ENCODE results near the gene ZNF808.
"Not testable (repeated sequence)": the region's sequence is repeated elsewhere in the genome, so short reads cannot be mapped to it uniquely, and the experiment has no call there.

ZNF808 gene

GRCh38 chr19:52527134-52527955 lies at the start of gene ZNF808:
ZNF808 (plus strand) TSS chr19:52527668; CDS start chr19:52543285, 15,617 bp downstream.
- ATAC-seq = peak; percentile 92 to 95

- ATAC-seq = not testable (repeated sequence)
Observed at GRCh38 chr19:52484111-52484743, 43.2 kb upstream of the ZNF808 start.

- not testable (repeated sequence) for ATAC-seq
Observed at GRCh38 chr19:52485064-52485463, 42.4 kb upstream of the ZNF808 start.

- ATAC-seq = not testable (repeated sequence)
Observed at GRCh38 chr19:52485561-52486240, 41.8 kb upstream of the ZNF808 start.

- ATAC-seq = no peak
Observed at GRCh38 chr19:52492201-52492993, 35.1 kb upstream of the ZNF808 start.

GRCh38 chr19:52492994-52493470 lies 34.4 kb upstream of the ZNF808 start:
- ATAC-seq = no peak

GRCh38 chr19:52494518-52494917 lies 33.0 kb upstream of the ZNF808 start:
- no peak for ATAC-seq

GRCh38 chr19:52498571-52498970 lies 28.9 kb upstream of the ZNF808 start:
- no peak for ATAC-seq

- ATAC-seq = not testable (repeated sequence)
Observed at GRCh38 chr19:52500474-52500873, 27.0 kb upstream of the ZNF808 start.

- ATAC-seq = not testable (repeated sequence)
Observed at GRCh38 chr19:52500991-52501390, 26.5 kb upstream of the ZNF808 start.

- no peak for ATAC-seq
Observed at GRCh38 chr19:52507266-52507665, 20.2 kb upstream of the ZNF808 start.

- no peak for ATAC-seq
Observed at GRCh38 chr19:52516191-52516590, 11.3 kb upstream of the ZNF808 start.

- no peak for ATAC-seq
Observed at GRCh38 chr19:52518646-52519045, 8.8 kb upstream of the ZNF808 start.

GRCh38 chr19:52519175-52519574 lies 8.3 kb upstream of the ZNF808 start:
- ATAC-seq = not testable (repeated sequence)

- no peak for ATAC-seq
Observed at GRCh38 chr19:52520013-52520412, 7.5 kb upstream of the ZNF808 start.

- no peak for ATAC-seq
Observed at GRCh38 chr19:52522551-52522950, 4.9 kb upstream of the ZNF808 start.

- ATAC-seq = no peak
Observed at GRCh38 chr19:52524086-52524485, 3.4 kb upstream of the ZNF808 start.

- ATAC-seq = peak in 1 of 2 donors; percentile 1
Observed at GRCh38 chr19:52527956-52528351, 486 bp downstream of the ZNF808 start.

- ATAC-seq = no peak
Observed at GRCh38 chr19:52532480-52532879, 5.0 kb downstream of the ZNF808 start.

- ATAC-seq = no peak
Observed at GRCh38 chr19:52533901-52534300, 6.4 kb downstream of the ZNF808 start.

GRCh38 chr19:52535385-52535770 lies 7.9 kb downstream of the ZNF808 start:
- ATAC-seq = not testable (repeated sequence)

- ATAC-seq = peak; percentile 97 to 98
Observed at GRCh38 chr19:52535771-52536447, 8.4 kb downstream of the ZNF808 start.
